K562 (cell line): ENCODE measurements around the gene AHNAK. TPM values are rescaled to one million over a fixed set of nuclear protein-coding genes. Genes with fewer than 3 reads are reported as not detected.
A peak's percentile ranks its signal among the peaks of the same experiment; 100 is the strongest.

Source experiments
- ASH1L ChIP-seq: fragments of 450-650 bp; IDR thresholded peaks from 2 replicates; pipeline ENCODE4 v1.6.1; 2018; ENCODE audit warnings: borderline replicate concordance, mild to moderate bottlenecking, low read depth; ENCODE audit not compliant: partially characterized antibody
- CTBP1 ChIP-seq: fragments of 450-650 bp; IDR thresholded peaks from 2 replicates; pipeline ENCODE4 v1.6.1; 2016; ENCODE audit warnings: borderline replicate concordance
- NFYB ChIP-seq: IDR thresholded peaks from 2 replicates; pipeline ENCODE4 v1.6.1; 2011; ENCODE audit warnings: mild to moderate bottlenecking, moderate library complexity; ENCODE audit not compliant: insufficient read length; ENCODE audit errors: extremely low read depth
- POLR3G ChIP-seq: IDR thresholded peaks from 2 replicates; pipeline ENCODE4 v1.6.1; 2011; ENCODE audit not compliant: insufficient read length, insufficient replicate concordance; ENCODE audit errors: extremely low read depth
- PTTG1 ChIP-seq: fragments of 450-650 bp; IDR thresholded peaks from 2 replicates; pipeline ENCODE4 v1.6.1; 2016; ENCODE audit warnings: low read depth, mild to moderate bottlenecking, missing genetic modification characterization, missing compliant biosample characterization
- RBM34 ChIP-seq: fragments of 200-400 bp; formaldehyde crosslinking; IDR thresholded peaks from 2 replicates; pipeline ENCODE4 v1.6.1; 2018; ENCODE audit warnings: low read length, borderline replicate concordance; ENCODE audit not compliant: insufficient read depth
- SAFB2 ChIP-seq: fragments of 200-400 bp; formaldehyde crosslinking; IDR thresholded peaks from 2 replicates; pipeline ENCODE4 v1.6.1; 2018; ENCODE audit warnings: borderline replicate concordance, low read length, low read depth, moderate library complexity; ENCODE audit not compliant: severe bottlenecking
- SRSF3 ChIP-seq: fragments of 200-400 bp; formaldehyde crosslinking; IDR thresholded peaks from 2 replicates; pipeline ENCODE4 v1.6.1; 2016; ENCODE audit warnings: mild to moderate bottlenecking, low read length, moderate library complexity; ENCODE audit not compliant: insufficient read depth
- ZBTB11 ChIP-seq, 3 experiments: fragments of 200-800 bp in 1 of 3; fragments of 250-450 bp in 1 of 3; fragments of 450-650 bp in 1 of 3; sonication (Bioruptor Pico) in 1 of 3; sonication (Bioruptor generic) in 1 of 3; formaldehyde crosslinking in 1 of 3; IDR thresholded peaks; 2 replicates each; pipeline versions ENCODE4 v1.6.1 to v1.8.0; 2016 to 2022; ENCODE audit warnings: mild to moderate bottlenecking in 2 of 3, missing genetic modification characterization in 2 of 3, missing compliant biosample characterization in 1 of 3, moderate library complexity in 1 of 3
- ZNF444 ChIP-seq: fragments of 250-450 bp; sonication (Bioruptor Pico); IDR thresholded peaks from 2 replicates; pipeline ENCODE4 v1.4.0; 2020; ENCODE audit warnings: mild to moderate bottlenecking, moderate library complexity
- ZNF695 ChIP-seq: fragments of 450-650 bp; formaldehyde crosslinking; IDR thresholded peaks from 2 replicates; pipeline ENCODE4 v1.4.0; 2020; ENCODE audit warnings: mild to moderate bottlenecking, moderate library complexity
- polyA plus RNA-seq, 8 experiments: library from polyadenylated mRNA; depleted of rRNA in 4 of 8; stranded (reverse) in 5 of 8; unstranded in 3 of 8; fragments of >200 nt; fragmentation: Nextera tagmentation in 2 of 8; fragmentation: Illumina TruSeq in 1 of 8; extraction: Ambion mirVana in 2 of 8; extraction: Trizol in 1 of 8; gene quantifications; 2 replicates each; pipeline versions ENCODE4 v1.2.1 to v1.2.3, GENCODE V29; 2011 to 2014; ENCODE audit warnings: inconsistent platforms in 1 of 8, missing spikeins in 1 of 8
- total RNA-seq, 7 experiments: library from RNA; depleted of rRNA in 6 of 7; stranded (reverse); fragments of >200 nt in 6 of 7; fragmentation: Illumina TruSeq in 2 of 7; extraction: Trizol in 2 of 7; gene quantifications; 2 replicates each; pipeline versions ENCODE4 v1.2.1 to v1.2.3, GENCODE V29; 2011 to 2021; ENCODE audit warnings: low replicate concordance in 1 of 7
- TF ChIP-seq, protein P1 (sequence below), 2 experiments: fragments of 450-650 bp; IDR thresholded peaks; 2 replicates each; pipeline ENCODE4 v1.6.1; 2016
- TF ChIP-seq, protein P2 (sequence below): fragments of 450-650 bp; IDR thresholded peaks from 2 replicates; pipeline ENCODE4 v1.6.1; 2016; ENCODE audit warnings: low read depth

The AHNAK gene
- total and polyA plus RNA-seq, 9 of the 15 experiments (the other 6 are each of a cell fraction or from before 2014, with no cell fraction given) = 1.5 to 89.7 (median 45.0) TPM

DNA sequence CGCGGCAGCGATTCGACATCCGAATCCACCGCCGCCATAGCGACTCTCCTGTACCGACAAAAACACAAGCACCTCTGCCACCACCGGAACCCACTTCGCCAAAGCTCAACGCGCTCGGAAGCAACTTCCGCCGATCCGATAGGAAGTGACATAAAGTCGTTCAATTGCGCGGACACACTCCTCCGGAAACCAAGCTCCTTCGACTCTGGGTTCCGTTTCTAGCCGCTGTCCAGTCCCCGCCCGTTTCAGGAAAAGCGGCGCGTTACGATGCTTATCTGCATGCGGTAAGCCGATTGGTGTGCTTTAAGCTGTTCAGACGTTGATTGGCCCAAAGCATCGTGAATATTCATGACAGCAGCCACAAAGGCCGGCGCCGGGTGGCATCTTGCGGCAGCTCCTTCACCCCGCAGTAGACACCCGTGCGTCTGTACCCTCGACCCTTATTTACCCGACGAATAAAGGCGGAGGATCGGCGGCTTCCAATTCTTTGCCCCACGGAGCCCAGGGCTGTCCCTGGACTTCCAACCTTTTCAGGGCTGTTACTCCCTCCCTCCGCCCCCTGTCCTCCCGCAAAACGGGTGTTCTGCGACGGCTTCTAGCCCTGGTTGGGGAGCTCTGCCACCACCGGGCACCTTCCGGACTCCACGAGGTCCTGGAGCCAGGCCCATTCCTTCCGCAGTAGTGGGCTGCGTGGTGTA, 45.0 kb upstream of the AHNAK start, which contains the start of gene TUT1 (continued):
- TF ChIP-seq PTTG1 (tag) (no peak), ZBTB11 (CRISPR knock-in tag; IDR thresholded peaks at IDR 0.05) (peak; percentile 97 to 100 (median 99)), ASH1L (peak; percentile 57), ZNF695 (no peak), SAFB2 (no peak), NFYB (peak; percentile 73), POLR3G (no peak), SRSF3 (no peak), RBM34 (no peak), ZNF444 (no peak), CTBP1 (peak; percentile 96)
- TF ChIP-seq, protein P1, sequence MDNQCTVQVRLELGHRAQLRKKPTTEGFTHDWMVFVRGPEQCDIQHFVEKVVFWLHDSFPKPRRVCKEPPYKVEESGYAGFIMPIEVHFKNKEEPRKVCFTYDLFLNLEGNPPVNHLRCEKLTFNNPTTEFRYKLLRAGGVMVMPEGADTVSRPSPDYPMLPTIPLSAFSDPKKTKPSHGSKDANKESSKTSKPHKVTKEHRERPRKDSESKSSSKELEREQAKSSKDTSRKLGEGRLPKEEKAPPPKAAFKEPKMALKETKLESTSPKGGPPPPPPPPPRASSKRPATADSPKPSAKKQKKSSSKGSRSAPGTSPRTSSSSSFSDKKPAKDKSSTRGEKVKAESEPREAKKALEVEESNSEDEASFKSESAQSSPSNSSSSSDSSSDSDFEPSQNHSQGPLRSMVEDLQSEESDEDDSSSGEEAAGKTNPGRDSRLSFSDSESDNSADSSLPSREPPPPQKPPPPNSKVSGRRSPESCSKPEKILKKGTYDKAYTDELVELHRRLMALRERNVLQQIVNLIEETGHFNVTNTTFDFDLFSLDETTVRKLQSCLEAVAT (IDR thresholded peaks at IDR 0.05) = peak in 1 of 2 experiments; percentile 8; a peak in 1 of 4 replicates
- TF ChIP-seq, protein P2, sequence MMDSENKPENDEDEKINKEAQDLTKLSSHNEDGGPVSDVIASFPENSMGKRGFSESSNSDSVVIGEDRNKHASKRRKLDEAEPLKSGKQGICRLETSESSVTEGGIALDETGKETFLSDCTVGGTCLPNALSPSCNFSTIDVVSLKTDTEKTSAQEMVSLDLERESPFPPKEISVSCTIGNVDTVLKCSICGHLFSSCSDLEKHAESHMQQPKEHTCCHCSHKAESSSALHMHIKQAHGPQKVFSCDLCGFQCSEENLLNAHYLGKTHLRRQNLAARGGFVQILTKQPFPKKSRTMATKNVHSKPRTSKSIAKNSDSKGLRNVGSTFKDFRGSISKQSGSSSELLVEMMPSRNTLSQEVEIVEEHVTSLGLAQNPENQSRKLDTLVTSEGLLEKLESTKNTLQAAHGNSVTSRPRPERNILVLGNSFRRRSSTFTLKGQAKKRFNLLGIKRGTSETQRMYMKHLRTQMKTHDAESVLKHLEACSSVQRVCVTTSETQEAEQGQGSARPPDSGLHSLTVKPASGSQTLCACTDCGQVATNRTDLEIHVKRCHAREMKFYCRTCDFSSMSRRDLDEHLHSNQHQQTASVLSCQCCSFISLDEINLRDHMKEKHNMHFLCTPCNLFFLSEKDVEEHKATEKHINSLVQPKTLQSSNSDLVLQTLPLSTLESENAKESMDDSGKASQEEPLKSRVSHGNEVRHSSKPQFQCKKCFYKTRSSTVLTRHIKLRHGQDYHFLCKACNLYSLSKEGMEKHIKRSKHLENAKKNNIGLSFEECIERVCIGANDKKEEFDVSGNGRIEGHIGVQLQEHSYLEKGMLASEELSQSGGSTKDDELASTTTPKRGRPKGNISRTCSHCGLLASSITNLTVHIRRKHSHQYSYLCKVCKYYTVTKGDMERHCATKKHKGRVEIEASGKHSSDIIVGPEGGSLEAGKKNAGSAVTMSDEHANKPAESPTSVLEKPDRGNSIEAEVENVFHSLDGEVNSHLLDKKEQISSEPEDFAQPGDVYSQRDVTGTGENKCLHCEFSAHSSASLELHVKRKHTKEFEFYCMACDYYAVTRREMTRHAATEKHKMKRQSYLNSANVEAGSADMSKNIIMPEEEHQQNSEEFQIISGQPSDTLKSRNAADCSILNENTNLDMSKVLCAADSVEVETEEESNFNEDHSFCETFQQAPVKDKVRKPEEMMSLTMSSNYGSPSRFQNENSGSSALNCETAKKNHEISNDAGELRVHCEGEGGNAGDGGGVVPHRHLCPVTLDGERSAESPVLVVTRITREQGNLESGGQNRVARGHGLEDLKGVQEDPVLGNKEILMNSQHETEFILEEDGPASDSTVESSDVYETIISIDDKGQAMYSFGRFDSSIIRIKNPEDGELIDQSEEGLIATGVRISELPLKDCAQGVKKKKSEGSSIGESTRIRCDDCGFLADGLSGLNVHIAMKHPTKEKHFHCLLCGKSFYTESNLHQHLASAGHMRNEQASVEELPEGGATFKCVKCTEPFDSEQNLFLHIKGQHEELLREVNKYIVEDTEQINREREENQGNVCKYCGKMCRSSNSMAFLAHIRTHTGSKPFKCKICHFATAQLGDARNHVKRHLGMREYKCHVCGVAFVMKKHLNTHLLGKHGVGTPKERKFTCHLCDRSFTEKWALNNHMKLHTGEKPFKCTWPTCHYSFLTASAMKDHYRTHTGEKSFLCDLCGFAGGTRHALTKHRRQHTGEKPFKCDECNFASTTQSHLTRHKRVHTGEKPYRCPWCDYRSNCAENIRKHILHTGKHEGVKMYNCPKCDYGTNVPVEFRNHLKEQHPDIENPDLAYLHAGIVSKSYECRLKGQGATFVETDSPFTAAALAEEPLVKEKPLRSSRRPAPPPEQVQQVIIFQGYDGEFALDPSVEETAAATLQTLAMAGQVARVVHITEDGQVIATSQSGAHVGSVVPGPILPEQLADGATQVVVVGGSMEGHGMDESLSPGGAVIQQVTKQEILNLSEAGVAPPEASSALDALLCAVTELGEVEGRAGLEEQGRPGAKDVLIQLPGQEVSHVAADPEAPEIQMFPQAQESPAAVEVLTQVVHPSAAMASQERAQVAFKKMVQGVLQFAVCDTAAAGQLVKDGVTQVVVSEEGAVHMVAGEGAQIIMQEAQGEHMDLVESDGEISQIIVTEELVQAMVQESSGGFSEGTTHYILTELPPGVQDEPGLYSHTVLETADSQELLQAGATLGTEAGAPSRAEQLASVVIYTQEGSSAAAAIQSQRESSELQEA = no peak
